ENCODE results near the gene PRKACA.
"Not testable (repeated sequence)": the region's sequence is repeated elsewhere in the genome, so short reads cannot be mapped to it uniquely, and the experiment has no call there.

The PRKACA gene

DNA sequence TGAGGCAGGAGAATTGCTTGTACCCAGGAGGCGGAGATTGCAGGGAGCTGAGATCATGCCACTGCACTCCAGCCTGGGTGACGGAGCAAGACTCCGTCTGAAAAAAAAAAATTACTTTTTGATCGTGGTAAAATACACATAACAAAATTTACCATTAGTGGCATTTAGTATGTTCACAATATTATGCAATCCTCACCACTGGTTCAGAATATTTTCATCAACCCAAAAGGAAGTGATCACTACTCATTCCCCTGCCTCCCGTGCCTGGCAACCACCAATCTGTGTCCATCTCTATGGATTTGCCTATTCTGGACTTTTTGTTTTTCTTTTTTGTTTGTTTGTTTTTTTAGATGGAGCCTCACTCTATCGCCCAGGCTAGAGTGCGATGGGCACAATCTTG lies 54.5 kb downstream of the PRKACA start:
- DNase-seq, result no peak

DNA sequence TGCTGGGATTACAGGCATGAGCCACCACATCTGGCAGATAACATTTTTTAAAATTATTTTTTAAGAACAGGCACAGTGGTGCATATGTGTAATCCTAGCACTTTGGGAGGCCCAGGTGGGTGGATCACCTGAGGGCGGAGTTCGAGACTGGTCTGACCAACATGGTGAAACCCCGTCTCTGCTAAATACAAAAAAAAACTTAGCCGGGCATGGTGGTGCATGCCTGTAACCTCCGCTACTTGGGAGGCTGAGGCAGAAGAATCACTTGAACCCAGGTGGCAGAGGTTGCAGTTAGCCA lies 55.1 kb downstream of the PRKACA start:
- no peak for DNase-seq

DNA sequence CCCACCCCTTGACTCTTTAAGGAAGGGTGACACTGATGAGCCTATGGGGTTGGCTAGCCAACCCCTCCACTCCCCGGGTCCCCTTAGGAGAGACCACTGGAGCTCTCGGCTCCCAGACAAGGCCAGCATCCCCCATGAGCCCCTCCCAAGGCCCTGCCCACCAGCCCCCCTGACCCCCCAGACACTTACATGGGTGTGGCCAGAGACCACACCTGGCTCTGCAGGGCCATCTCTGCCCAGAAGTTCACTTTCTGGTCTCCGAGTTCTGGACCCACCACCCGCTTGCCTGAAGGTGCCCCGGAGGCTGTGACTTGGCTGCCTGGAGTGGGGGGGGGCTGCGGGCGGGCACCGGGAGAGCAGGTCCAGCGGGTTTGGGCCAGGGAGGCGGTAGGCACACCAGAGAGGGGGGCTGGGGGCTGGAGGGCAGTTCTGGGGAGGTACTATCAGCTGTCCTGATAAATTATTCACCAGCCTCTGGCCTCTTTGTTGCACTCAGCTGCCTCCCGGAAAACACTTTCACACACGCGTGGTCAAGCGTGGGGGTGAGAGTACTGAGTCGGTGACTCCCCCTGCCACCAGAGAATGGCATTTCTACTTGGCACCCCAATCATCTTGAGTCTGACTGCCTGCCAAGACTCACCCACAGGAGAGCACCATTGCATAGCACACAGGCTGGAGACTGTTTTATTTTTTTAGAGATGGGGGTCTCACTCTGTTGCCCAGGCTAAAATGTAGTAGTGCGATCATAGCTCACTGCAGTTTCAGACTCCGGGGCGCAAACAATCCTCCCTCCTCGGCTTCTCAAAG lies 55.6 kb downstream of the PRKACA start, which contains the start of gene PALM3:
TSS of gene PALM3 (minus strand) at position 326 of the 807 bp plus-strand sequence. CDS start at position 230, 96 bp downstream.
- no peak for DNase-seq

DNA sequence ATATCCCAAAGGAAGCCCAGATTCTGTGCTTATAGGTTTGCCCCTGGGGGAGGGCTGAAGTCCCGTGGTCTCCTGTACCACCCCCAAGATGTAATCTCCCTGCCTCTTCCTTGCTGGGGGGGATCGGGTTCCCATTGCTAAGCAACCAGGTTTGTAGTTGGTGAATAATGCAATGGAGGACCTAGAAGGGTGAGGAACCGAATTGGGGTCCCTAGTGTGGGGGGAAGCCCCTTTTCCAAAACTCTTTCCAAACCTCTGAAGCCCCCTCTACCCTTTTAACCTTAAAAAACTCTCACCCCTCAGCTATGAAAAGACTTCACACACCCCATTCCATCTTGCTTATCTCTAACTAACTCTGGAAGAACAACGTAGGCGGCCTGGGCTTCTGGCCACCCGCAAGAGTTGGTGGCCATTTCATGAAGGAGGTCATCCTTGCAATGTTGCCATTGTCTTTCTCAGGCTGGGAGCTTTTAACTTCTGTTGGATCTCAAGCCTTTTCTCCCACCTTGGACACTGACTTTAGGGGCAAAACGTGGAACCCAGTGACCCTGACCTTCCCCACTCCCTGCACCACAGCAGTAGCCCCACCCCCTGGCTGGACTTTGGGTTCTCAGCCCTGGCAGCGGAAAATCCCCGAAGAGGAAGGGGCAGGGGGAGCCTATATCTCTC lies 56.3 kb downstream of the PRKACA start:
- no peak for DNase-seq

DNA sequence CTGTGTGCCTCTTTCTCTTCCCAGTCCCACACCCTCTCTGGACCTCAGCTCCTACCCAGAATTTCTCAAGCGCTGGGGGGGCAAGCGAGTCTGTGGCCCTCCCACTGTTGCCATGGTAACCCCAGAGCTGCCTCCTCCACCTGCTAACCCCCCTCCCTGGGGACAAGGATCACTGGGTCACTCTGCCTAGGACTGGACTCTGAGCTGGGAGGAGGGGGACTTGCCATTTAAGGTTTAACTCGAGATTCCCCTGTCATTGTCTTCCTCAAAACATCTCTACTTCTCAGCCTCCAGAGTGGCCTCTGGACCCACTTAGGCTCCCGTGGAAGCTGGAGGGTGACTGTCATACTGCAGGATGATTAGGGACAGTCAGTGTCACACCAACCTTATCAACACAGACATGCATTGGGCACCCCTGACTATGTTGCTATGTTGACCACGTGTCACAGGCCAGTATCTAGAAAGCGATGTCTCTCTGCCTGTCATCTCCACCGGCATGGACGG lies 57.9 kb downstream of the PRKACA start:
- DNase-seq, result no peak

DNA sequence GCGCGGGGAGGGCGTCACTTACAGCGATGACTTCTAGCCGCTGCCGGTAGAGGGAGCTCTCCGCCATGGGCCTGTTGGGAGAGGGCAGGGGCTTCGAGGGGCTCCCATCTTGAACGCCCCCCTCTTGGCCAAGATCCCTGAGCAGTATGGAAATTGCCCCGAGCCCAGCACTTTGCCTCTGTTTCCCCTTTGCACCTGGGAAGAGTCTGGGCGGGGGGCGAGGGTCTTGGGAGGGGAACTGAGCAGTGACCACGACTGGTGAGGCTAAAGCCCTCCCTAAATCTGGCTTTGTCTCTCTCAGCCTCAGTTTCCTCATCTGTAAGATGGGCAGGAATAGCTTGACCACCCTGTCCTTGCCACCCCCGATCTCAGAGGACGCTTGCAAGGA lies 58.5 kb downstream of the PRKACA start:
- DNase-seq, result no peak

DNA sequence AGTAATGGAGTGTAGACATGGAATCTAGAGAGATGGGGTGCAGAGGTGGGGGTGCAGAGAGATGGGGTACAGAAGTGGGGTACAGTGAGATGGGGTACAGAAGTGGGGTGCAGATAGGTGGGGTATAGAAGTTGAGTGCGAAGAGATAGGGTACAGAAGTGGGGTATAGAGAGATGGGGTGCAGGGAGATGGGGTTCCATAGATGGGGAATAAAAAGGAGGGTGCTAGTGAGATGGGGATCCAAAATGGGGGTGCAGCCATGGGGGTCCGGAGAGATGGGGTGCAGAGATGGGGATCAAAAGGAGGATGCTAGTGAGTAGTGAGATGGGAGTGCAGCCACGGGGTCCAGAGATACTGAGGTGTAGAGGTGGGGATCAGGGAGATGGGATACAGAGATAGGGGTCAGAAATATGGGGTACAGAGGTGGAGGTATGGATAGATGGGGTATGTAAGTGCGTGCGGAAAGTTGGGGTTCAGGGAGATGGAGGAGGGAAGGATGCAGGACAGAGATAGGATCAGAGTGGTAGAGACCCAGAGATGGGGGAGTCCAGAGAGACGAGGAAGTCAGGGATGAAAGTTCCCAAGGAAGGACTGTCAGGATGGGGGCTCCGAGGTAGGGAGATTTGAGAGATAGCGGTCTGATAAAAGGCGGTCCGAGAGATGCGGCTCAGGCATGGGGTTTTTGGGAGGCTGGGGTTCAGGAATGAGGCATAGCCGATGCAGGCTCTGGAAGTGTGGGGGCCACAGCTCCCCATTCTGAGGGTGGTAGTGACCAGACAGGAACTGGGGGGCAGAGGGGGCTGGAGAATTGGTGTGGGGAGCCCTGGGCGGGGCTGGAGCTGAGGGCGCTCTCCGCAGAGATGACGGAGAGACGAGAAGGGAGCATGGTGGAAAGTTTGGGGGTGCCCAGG lies 59.1 kb downstream of the PRKACA start:
- DNase-seq, result no peak

DNA sequence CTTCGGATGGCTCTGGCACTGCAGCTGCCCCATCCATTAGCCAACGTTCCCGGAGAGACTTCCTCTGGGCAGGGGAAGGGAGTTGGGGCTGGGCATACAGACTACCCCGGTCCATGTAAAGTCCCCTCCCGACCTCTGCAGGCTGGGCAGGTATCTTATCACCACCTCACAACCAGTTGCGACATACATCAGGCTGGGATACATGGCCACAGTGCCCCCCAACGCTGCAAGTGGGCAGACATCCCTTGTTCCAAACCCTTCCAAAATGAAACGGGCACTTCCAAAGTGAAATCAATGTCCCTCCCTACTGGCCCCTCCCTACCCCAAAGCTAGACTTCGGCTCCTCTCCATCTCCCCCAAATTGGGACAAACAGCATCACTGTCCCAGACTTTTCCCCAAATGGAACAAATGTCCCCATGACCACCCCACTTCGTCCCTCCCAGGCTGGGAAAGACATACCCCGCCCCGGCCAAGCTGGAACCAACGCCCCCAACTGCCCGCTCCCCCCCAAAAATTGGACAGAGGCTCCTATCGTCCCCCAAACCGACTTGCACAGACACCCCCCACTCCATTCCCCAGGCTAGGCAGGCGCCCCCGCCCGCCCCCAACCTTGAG lies 60.7 kb downstream of the PRKACA start:
- DNase-seq, result no peak

DNA sequence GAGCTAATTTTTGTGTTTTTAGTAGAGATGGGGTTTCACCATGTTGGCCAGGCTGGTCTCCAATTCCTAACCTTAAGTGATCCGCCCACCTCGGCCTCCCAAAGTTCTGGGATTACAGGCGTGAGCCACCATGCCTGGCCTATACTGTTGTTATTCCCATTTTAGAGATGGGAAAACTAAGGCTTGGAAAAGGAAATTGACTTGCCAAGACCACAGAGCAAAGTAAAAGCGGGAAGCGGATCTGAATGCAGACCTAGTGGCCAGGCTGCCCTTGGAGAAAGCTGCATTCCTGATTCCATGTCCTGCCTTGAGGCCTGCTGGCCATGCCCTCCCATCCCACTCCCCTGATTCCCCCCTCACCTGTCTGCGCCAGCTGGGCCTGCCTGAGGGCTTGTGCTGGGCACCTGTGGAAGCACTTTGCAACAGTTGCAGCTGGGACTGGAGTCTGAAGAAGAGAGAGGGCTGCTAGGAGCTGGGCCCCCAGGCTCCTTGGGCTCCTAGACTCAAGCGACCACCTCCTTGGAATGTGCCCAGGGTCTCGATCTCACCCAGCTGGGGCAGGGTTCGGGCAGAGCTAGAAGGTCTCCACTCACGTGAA lies 61.4 kb downstream of the PRKACA start:
- DNase-seq, result no peak

DNA sequence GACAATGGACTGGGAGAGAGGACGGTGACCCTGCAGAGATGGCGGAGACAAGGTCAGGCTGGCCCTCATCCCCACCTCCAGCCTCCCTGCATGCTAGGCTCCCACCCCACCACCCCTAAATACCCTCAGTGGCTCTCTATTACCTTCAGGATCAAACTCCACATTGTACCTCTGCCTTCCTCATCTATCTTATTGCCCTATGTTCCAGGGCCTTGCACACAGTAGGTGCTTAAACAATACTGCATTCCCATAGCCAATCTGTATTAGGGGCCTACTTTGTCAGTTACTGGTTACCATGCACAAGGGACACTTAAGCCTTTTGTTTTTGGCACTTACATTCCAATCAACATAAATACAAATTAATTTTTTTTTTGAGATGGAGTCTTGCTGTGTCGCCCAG lies 62.2 kb downstream of the PRKACA start:
- DNase-seq, result no peak

DNA sequence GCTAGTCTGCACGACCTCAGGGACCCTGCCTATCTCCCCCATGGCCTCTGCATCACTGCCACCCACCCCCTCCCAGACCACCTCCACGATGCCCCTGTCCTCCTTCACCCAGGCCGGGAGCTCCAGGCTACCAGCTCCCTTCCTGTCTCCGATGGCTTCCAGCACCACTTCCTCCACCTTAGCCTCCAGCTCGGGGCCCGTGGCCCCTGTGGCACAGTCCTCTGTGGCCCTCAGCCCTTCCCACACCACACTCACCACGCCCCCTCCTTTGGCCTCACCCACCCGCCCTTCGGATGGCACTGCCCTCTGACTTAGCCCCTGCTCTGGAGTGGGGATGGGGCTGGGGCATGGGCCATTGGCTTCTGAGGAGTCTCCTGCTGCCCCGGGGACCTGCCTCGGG lies 62.8 kb downstream of the PRKACA start:
- DNase-seq, result no peak

DNA sequence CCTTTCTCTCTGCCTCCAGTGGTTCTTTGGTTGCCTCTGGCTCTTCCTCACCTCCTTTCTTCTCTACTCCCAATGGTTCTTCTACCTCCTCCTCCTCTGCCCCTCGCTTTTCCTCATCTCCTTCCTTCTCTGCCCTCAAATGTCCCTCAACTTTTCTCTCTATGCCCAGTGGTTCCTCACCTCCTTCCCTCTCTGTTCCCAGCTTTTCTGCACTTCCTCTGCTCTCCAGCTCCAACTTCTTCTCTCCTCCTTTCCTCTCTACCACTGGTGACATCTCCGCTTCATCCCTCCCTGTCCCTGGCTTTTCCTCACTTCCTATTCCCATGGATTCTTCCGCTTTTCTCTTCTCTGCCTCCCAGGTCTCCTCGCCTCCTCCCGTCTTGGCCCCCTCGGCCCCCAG lies 63.5 kb downstream of the PRKACA start:
- no peak for DNase-seq

DNA sequence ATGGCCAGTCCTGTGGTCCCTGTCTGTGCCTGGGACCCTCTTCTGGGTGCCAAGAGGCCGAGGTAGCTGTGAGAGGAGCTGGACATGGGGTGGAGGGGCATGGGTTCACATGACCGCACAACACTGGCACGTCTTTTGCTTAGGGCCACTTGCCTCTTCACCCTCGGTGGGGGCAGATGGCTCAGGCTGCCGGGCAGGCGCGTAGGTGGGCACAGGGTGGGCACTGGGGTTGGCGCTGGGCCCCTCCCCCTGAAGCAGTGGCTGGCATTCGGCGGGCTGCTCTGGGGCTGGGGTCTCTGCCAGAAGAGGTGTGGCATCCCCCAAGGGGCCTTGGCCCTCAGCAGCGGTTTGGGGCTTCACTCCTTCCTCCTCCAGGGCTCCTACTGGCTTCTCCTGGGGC lies 64.1 kb downstream of the PRKACA start:
- no peak for DNase-seq

DNA sequence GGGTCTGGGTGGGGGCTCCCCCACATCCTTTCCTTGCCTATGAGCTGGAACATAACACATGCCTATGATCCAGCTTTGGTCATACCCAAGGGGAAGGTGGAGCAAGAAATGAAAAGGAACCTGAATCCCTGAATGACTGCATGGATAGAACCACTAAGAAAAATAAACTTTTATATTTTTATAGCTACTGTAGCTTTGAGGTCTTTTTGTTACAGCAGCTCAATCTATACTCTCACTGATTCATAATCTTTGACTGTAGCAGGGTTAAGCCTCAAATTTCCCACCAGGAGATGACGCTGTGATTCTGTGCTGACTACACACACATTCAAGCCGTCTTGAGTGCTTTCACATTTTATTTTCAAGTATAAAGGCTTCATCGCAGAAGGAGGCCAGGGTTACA lies 64.5 kb downstream of the PRKACA start:
- no peak for DNase-seq

DNA sequence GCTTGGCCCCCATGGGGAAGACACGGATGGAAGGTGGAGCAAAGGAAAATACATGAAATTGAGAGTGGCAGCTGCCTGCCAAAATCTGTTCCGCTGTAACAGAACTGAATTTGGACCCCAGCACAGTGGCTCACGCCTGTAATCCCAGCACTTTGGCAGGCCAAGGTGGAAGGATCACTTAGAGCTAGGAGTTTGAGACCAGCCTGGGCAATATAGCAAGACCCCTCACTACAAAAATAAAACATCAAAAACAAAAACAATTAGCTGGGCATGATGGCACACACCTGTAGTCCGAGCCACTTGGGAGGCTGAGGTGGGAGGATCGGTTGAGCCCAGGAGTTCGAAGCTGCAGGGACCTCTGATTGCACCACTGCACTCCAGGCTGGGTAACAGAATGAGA lies 65.1 kb downstream of the PRKACA start:
- DNase-seq, result no peak

DNA sequence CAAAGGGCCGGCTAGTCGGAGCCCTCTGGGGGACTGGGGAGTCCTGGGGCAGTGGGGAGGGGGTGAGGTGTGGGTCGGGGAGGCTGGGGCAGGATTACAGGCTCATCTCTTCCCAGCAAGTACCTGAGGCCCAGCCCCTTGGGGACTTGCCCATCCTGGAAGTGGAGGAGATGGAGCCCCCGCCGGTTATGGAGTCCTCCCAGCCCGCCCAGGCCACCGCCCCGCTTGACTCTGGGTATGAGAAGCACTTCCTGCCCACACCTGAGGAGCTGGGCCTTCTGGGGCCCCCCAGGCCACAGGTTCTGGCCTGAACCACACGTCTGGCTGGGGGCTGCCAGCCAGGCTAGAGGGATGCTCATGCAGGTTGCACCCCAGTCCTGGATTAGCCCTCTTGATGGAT lies 65.6 kb downstream of the PRKACA start:
- no peak for DNase-seq

DNA sequence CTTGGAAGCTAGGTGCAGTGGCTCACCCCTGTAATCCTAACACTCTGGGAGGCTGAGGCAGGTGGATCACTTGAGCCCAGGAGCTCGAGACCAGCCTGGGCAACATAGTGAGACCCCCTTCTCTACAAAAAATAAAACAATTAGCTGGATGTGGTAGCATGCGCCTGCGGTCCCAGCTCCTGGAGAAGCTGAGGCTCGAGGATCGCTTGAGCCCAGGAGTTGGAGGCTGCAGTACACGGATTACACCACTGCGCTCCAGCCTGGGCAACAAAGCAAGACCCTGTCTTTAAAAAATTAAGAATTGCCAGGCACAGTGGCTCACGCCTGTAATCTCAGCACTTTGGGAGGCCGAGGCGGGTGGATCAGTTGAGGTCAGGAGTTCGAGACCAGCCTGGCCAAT lies 66.6 kb downstream of the PRKACA start:
- DNase-seq, result not testable (repeated sequence)

DNA sequence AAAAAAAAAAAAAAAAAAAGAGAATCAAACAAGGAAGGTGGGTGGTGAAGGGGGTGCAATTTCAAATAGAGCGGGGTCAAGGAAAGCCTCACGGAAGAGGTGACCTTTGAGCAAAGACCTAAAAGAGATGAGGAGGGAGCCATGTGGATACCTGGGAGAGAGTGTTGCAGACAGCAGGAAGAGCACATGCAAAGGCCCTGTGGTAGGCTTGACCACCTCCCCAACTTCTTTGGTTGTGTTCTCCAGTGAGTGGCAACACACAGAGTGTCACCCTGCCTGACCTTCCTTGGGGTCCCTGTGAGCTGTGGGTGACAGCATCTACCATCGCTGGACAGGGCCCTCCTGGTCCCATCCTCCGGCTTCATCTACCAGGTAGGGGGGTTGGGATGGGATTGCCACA lies 67.0 kb downstream of the PRKACA start:
- no peak for DNase-seq

DNA sequence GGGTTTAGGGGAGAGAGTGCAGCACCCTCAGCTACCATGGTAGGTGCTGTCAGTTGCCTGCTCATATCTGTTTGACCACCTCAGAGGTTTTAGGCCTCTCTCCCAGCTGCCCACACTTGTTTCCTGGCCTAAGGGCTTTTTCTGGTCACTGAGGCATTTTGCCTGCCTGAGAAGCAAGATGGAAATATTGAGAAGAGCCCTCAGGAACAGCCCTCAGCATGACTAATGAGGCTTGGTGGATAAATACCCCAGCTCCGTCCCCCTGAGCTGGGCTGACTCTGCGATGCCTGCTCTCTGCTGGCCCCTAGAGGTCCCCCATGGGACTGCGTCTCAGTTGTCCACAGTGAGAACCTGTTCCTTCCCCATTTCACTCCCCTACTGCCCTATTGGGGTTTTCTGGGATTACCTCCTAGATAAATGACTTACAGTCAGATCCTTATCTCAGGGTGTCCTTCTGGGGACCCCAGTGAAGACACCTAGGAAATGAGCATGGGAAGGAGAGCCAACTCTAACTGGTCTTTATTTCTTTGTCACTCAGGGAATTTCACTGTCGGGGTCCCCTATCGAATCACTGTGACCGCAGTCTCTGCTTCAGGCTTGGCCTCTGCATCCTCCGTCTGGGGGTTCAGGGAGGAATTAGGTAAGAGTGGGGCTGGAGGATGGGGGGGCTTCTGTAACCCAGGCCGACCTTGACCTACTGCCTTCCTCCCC lies 69.0 kb downstream of the PRKACA start:
- DNase-seq, result no peak

DNA sequence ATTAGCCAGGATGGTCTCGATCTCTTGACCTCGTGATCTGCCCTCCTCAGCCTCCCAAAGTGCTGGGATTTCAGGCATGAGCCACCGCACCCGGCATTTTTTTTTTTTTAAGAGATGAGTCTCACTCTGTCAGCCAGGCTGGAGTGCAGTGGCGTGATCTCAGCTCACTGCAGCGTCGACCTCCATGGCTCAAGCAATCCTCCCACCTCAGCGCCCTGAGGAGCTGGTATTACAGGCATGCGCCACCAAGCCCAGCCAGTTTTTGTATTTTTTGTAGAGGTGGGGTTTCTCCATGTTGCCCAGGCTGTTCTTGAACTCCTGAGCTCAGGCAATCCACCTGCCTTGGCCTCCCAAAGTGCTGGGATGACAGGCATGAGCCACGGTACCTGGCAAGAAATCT lies 69.7 kb downstream of the PRKACA start:
- DNase-seq, result not testable (repeated sequence)

DNA sequence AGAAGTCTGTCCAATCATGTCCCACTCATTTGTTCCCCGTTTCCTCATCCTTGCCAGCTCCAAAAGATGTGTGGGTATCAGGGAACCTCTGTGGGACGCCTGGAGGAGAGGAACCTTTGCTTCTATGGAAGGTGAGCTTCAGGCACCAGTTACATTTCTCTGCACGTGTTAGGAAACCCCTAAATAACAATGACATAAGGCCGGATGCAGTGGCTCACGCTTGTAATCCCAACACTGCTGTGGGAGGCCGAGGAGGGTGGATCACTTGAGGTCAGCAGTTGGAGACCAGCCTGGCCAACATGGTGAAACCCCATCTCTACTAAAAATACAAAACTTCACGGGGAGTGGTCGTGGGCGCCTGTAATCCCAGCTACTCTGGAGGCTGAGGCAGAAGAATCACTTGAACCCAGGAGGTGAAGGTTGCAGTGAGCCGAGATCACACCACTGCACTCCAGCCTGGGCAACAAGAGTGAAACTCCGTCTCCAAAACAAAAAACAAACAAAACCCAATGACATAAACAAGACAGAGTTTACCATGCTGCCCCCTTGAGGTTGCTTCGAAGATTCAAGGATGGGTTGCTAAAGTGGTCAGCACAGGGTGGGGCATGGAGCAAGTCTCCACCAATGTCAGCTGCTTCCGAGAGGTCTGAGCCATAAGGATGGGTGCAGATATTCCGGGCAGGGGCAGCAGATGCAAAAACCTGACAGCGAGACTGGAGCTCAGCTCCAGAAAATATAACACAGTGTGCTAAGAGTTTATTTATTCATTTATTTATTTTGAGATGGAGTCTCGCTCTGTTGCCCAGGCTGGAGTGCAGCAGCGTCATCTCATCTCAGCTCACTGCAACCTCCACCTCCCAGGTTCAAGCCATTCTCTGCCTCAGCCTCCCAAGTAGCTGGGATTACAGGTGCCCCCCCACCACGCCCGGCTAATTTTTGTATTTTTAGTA lies 74.6 kb downstream of the PRKACA start:
- DNase-seq, result peak; percentile 33

Measured in NCI-H510A (cell line).